GM12878 (cell line): ENCODE results near the gene PARP1. TPM values are rescaled to one million over a fixed set of nuclear protein-coding genes. Genes with fewer than 3 reads are reported as not detected.

Source experiments
- ATAC-seq: fragments of 200-7000 bp; cut with Tn5 transposase; 3 replicates; pipeline ENCODE4 v1.9.1; 2020; ENCODE audit warnings: mild to moderate bottlenecking, moderate library complexity
- BruUV-seq: library from RNA; stranded (reverse); fragments of 400-500 nt; replicated peaks from 2 replicates; lab custom pipeline; 2021; lab: Mats Ljungman, UMichigan
- CTCF ChIA-PET: fragments of 300-600 bp; sonication (Branson Sonifier 250); formaldehyde crosslinking; extraction: SDS; loops from one replicate; lab custom pipeline; 2021; ENCODE audit warnings: inconsistent platforms; lab: Yijun Ruan, JAX
- POLR2A ChIA-PET: fragments of 350-600 bp; formaldehyde crosslinking; extraction: SDS; loops from one replicate; lab custom pipeline; 2021; ENCODE audit warnings: inconsistent platforms; lab: Charles Lee
- RAD21 ChIA-PET: fragments of 300-600 bp; sonication (Branson Sonifier 250); formaldehyde crosslinking; loops from one replicate; lab custom pipeline; 2023; ENCODE audit warnings: antibody characterized with exemption; ENCODE audit not compliant: unreplicated experiment; lab: Charles Lee
- SMC1A ChIA-PET: fragments of 300-600 bp; sonication (Branson Sonifier 250); formaldehyde crosslinking; loops from one replicate; lab custom pipeline; 2023; ENCODE audit not compliant: unreplicated experiment, uncharacterized antibody; lab: Charles Lee
- DNase-seq: peaks from one replicate; pipeline ENCODE4 v3.0.0-alpha.2; 2011; ENCODE audit warnings: low read depth, low spot score
- FAIRE-seq: peaks from 3 replicates; lab custom pipeline; 2011; peaks lifted over from hg19 to GRCh38; lab: Jason Lieb, UNC
- H2AFZ ChIP-seq: 2 replicates; pipeline ENCODE4 v1.6.0; 2011; ENCODE audit warnings: low read depth, low read length, control low read depth; ENCODE audit not compliant: control insufficient read depth
- H3K27ac ChIP-seq: 2 replicates; pipeline ENCODE4 v1.5.1; 2011; ENCODE audit warnings: control low read depth; ENCODE audit not compliant: control insufficient read depth, insufficient read depth
- H3K27me3 ChIP-seq, 2 experiments: replicated peaks in 1 of 2; 2 replicates each; pipeline versions ENCODE4 v1.6.0 to v1.6.1; 2011; ENCODE audit warnings: low read length in 1 of 2; ENCODE audit not compliant: control insufficient read depth in 2 of 2, insufficient read depth in 2 of 2
- H3K36me3 ChIP-seq, 2 experiments: 2 replicates each; pipeline ENCODE4 v1.5.1; 2011; ENCODE audit warnings: low read length in 1 of 2; ENCODE audit not compliant: control insufficient read depth in 2 of 2, insufficient read depth in 2 of 2
- H3K4me1 ChIP-seq: 2 replicates; pipeline ENCODE4 v1.6.1; 2011; ENCODE audit warnings: mild to moderate bottlenecking, low read length, moderate library complexity, mixed read lengths; ENCODE audit not compliant: control insufficient read depth, insufficient read depth
- H3K4me2 ChIP-seq: 2 replicates; pipeline ENCODE4 v1.6.0; 2011; ENCODE audit warnings: control low read depth; ENCODE audit not compliant: control insufficient read depth, insufficient read depth
- H3K4me3 ChIP-seq: fragments of 200-600 bp; sonication (generic); 2 replicates; pipeline ENCODE4 v1.5.1; 2016
- H3K79me2 ChIP-seq: 2 replicates; pipeline ENCODE4 v1.6.0; 2011; ENCODE audit warnings: low read length; ENCODE audit not compliant: control insufficient read depth, insufficient read depth
- H3K9ac ChIP-seq: 2 replicates; pipeline ENCODE4 v1.8.0; 2011; ENCODE audit warnings: low read length, control low read depth, mixed read lengths; ENCODE audit not compliant: control insufficient read depth, insufficient read depth
- H3K9me3 ChIP-seq: replicated peaks from 3 replicates; pipeline ENCODE4 v1.5.1; 2011; ENCODE audit warnings: mild to moderate bottlenecking, low read length; ENCODE audit not compliant: control insufficient read depth, insufficient read depth
- H4K20me1 ChIP-seq: 2 replicates; pipeline ENCODE4 v1.6.0; 2011; ENCODE audit not compliant: control insufficient read depth, insufficient read depth
- GABPA ChIP-seq: IDR thresholded peaks from 2 replicates; pipeline ENCODE4 v1.6.1; 2014; ENCODE audit warnings: antibody characterized with exemption, low read depth, mild to moderate bottlenecking, inconsistent platforms
- HCFC1 ChIP-seq: fragments of 150-350 bp; IDR thresholded peaks from 2 replicates; pipeline ENCODE4 v1.6.1; 2014; ENCODE audit warnings: low read length
- HDAC2 ChIP-seq: fragments of 200-600 bp; sonication (generic); IDR thresholded peaks from 2 replicates; pipeline ENCODE4 v1.6.1; 2017
- IKZF2 ChIP-seq, 2 experiments: fragments of 450-650 bp; IDR thresholded peaks; 2 replicates each; pipeline ENCODE4 v1.6.1; 2017; ENCODE audit warnings: mild to moderate bottlenecking in 2 of 2, moderate library complexity in 2 of 2
- NRF1 ChIP-seq: conservative IDR thresholded peaks from 2 replicates; pipeline ENCODE4 v1.6.1; 2011; ENCODE audit warnings: mild to moderate bottlenecking, low read depth, low read length, improper control_type of control experiment
- PAX5 ChIP-seq: IDR thresholded peaks from 2 replicates; pipeline ENCODE4 v1.6.1; 2011; ENCODE audit warnings: low read depth, low read length, borderline replicate concordance
- RELA ChIP-seq: fragments of 450-650 bp; IDR thresholded peaks from 2 replicates; pipeline ENCODE4 v1.8.0; 2014; ENCODE audit warnings: borderline replicate concordance; ENCODE audit not compliant: partially characterized antibody
- SIN3A ChIP-seq: IDR thresholded peaks from 2 replicates; pipeline ENCODE4 v1.6.1; 2012; ENCODE audit warnings: low read depth, low read length, improper control_type of control experiment
- SMAD5 ChIP-seq: IDR thresholded peaks from 2 replicates; pipeline ENCODE4 v1.6.1; 2016; ENCODE audit warnings: antibody characterized with exemption, low read depth
- YBX1 ChIP-seq: fragments of 450-650 bp; IDR thresholded peaks from 2 replicates; pipeline ENCODE4 v1.6.1; 2016; ENCODE audit warnings: antibody characterized with exemption
- YY1 ChIP-seq: IDR thresholded peaks from 2 replicates; pipeline ENCODE4 v1.6.1; 2011; ENCODE audit warnings: low read depth, mild to moderate bottlenecking, low read length
- ZNF24 ChIP-seq: fragments of 450-650 bp; IDR thresholded peaks from 2 replicates; pipeline ENCODE4 v1.6.1; 2017; ENCODE audit warnings: antibody characterized with exemption, mild to moderate bottlenecking
- ZNF384 ChIP-seq: IDR thresholded peaks from 2 replicates; pipeline ENCODE4 v1.6.1; 2012; ENCODE audit warnings: low read depth, mild to moderate bottlenecking, low read length, improper control_type of control experiment, borderline replicate concordance
- WGBS: methylation state at CpG from one replicate; pipeline ENCODE4 v1.1.6; 2016; ENCODE audit warnings: low lambda C conversion rate; ENCODE audit not compliant: insufficient replicate concordance, insufficient coverage; ENCODE audit errors: missing lambda C conversion rate; 5-methylcytosine and 5-hydroxymethylcytosine counted together
- in situ Hi-C: fragments of 300-500 bp; cut with MboI; formaldehyde crosslinking; loops from 9 replicates; pipeline ENCODE4 v1.14.3; 2018; ENCODE audit warnings: mixed read lengths
- intact Hi-C: fragments of 100-400 bp; cut with micrococcal nuclease; formaldehyde crosslinking; loops from one replicate; pipeline ENCODE4 v1.14.2; 2022; ENCODE audit not compliant: unreplicated experiment
- polyA plus RNA-seq, 11 experiments: library from polyadenylated mRNA; depleted of rRNA in 4 of 11; unstranded in 6 of 11; stranded (reverse) in 5 of 11; fragments of >200 nt; fragmentation: Nextera tagmentation in 4 of 11; fragmentation: Illumina TruSeq in 1 of 11; extraction: Ambion mirVana in 4 of 11; extraction: Trizol in 1 of 11; gene quantifications; 1 replicate in 1 of 11; 2 replicates in 10 of 11; pipeline versions ENCODE4 v1.2.1 to v1.2.3, GENCODE V29; 2011 to 2016; ENCODE audit warnings: inconsistent platforms in 2 of 11, missing spikeins in 2 of 11, low read depth in 1 of 11
- total RNA-seq, 4 experiments: library from RNA; depleted of rRNA in 3 of 4; stranded (reverse); fragments of >200 nt in 3 of 4; fragmentation: Illumina TruSeq in 1 of 4; extraction: Trizol in 1 of 4; gene quantifications; 2 replicates each; pipeline versions ENCODE4 v1.2.1 to v1.2.3, GENCODE V29; 2013 to 2021
- TF ChIP-seq, protein P1 (sequence below): fragments of 450-650 bp; IDR thresholded peaks from 2 replicates; pipeline ENCODE4 v1.6.1; 2016; ENCODE audit warnings: mild to moderate bottlenecking
- TF ChIP-seq, protein P2 (sequence below): IDR thresholded peaks from 2 replicates; pipeline ENCODE4 v1.6.1; 2012; ENCODE audit warnings: low read depth, low read length, improper control_type of control experiment

The PARP1 gene
- total and polyA plus RNA-seq, 10 of the 15 experiments (the other 5 are each of a cell fraction or from before 2014, with no cell fraction given): 113 to 287 (median 265) TPM

DNA sequence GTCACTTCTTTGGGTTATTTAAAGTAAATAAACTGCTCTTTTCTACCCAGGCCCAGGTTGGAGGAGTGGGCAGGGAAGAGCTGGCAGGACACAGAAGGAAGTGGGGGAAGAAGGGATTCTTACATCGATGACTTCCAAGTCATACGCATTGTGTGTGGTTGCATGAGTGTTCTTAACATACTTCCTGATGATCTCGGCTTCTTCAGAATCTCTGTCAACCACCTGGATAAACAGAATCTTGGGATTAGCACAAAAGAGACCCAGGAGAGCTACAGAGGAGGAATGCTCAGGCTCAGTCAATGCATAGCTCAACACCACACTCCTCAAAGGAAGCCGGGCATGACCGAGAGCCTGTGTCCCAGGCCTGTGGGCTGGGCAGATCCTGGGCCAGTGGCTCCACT, 42.1 kb downstream of the PARP1 start:
- ChIA-PET RAD21 (interaction anchor here (1.4 kb wide), 1 partner anchor 9 kb away, joined by 3 read pairs; no protein-coding TSS in a partner anchor), SMC1A (interaction anchor here (0.6 kb wide), 1 partner anchor 83 kb away, joined by 3 read pairs; no protein-coding TSS in a partner anchor), CTCF (interaction anchor here (1.0 kb wide), 1 partner anchor 241 kb away, joined by 3 read pairs; no protein-coding TSS in a partner anchor), POLR2A (no interaction called here)
- Histone ChIP-seq H4K20me1 (no peaks in the 10 kb centered on the region), H3K4me3 (no peak overlapping the region), H3K9me3 (no peaks in the 10 kb centered on the region), H2AFZ (no peak overlapping the region), H3K36me3 (peaks cover 52 to 55% of the 10 kb centered on the region in 2 experiments), H3K4me1 (peaks cover 23% of the 10 kb centered on the region), H3K79me2 (peaks cover 7% of the 10 kb centered on the region), H3K27ac (no peak overlapping the region), H3K4me2 (no peak overlapping the region), H3K27me3 (no peaks in the 10 kb centered on the region), H3K9ac (no peak overlapping the region)
- FAIRE-seq (no peak), DNase-seq (no peak), ATAC-seq (no peak)
- BruUV-seq: no TSS peak
- TF ChIP-seq RELA: no peak
- no peak for TF ChIP-seq NRF1
- TF ChIP-seq ZNF384: no peak
- TF ChIP-seq IKZF2 (IDR thresholded peaks at IDR 0.05): no peak
- TF ChIP-seq HDAC2: no peak
- no peak for TF ChIP-seq YY1
- TF ChIP-seq HCFC1: no peak
- TF ChIP-seq, protein P1, sequence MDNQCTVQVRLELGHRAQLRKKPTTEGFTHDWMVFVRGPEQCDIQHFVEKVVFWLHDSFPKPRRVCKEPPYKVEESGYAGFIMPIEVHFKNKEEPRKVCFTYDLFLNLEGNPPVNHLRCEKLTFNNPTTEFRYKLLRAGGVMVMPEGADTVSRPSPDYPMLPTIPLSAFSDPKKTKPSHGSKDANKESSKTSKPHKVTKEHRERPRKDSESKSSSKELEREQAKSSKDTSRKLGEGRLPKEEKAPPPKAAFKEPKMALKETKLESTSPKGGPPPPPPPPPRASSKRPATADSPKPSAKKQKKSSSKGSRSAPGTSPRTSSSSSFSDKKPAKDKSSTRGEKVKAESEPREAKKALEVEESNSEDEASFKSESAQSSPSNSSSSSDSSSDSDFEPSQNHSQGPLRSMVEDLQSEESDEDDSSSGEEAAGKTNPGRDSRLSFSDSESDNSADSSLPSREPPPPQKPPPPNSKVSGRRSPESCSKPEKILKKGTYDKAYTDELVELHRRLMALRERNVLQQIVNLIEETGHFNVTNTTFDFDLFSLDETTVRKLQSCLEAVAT: no peak
- TF ChIP-seq SMAD5: no peak
- no peak for TF ChIP-seq YBX1
- TF ChIP-seq, protein P2, sequence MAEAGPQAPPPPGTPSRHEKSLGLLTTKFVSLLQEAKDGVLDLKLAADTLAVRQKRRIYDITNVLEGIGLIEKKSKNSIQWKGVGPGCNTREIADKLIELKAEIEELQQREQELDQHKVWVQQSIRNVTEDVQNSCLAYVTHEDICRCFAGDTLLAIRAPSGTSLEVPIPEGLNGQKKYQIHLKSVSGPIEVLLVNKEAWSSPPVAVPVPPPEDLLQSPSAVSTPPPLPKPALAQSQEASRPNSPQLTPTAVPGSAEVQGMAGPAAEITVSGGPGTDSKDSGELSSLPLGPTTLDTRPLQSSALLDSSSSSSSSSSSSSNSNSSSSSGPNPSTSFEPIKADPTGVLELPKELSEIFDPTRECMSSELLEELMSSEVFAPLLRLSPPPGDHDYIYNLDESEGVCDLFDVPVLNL: no peak
- no peak for TF ChIP-seq GABPA
- no peak for TF ChIP-seq ZNF24
- TF ChIP-seq PAX5: no peak
- TF ChIP-seq SIN3A: no peak
- 94% methylated on average over 5 of the region's 5 CpGs for WGBS
- in situ Hi-C loops: no loop called here
- intact Hi-C loops: no loop called here
